Nephron (organoid): ENCODE measurements around the gene ZNF273.
"Not testable (repeated sequence)": the region's sequence is repeated elsewhere in the genome, so short reads cannot be mapped to it uniquely, and the experiment has no call there.

Source experiments
- H3K27ac Mint-ChIP-seq, 3 experiments: 2 replicates each; pipeline ENCODE4 v1.8.0; 2020; ENCODE audit warnings: mixed read lengths in 3 of 3, mild to moderate bottlenecking in 2 of 3, moderate library complexity in 1 of 3
- H3K27me3 Mint-ChIP-seq: 2 replicates; pipeline ENCODE4 v1.8.0; 2021; ENCODE audit warnings: low read depth, mild to moderate bottlenecking, moderate library complexity, mixed read lengths
- H3K36me3 Mint-ChIP-seq: 2 replicates; pipeline ENCODE4 v1.8.0; 2020; ENCODE audit warnings: low read depth, mixed read lengths
- H3K4me1 Mint-ChIP-seq: 2 replicates; pipeline ENCODE4 v1.8.0; 2020; ENCODE audit warnings: mixed read lengths
- H3K4me3 Mint-ChIP-seq, 3 experiments: 2 replicates each; pipeline ENCODE4 v1.8.0; 2020; ENCODE audit warnings: mild to moderate bottlenecking in 3 of 3, mixed read lengths in 3 of 3, moderate library complexity in 2 of 3
- H3K9me3 Mint-ChIP-seq: 2 replicates; pipeline ENCODE4 v1.8.0; 2020; ENCODE audit warnings: mixed read lengths
- CTCF ChIP-seq, 3 experiments: fragments of 200-600 bp; sonication (generic); IDR thresholded peaks; one replicate each; pipeline ENCODE4 v1.5.0; 2021; ENCODE audit warnings: antibody characterized with exemption in 3 of 3; ENCODE audit not compliant: unreplicated experiment in 3 of 3

Gene ZNF273

GRCh38 chr7:64905547-64905946 is 2.5 kb downstream of the ZNF273 start:
- Mint-ChIP-seq H3K27ac (no peak overlapping the region), H3K4me1 (peaks cover 19% of the 10 kb centered on the region), H3K9me3 (peaks cover 5% of the 10 kb centered on the region), H3K4me3 (peak overlapping the region; percentile 54 to 80 (median 71)), H3K36me3 (peaks cover 52% of the 10 kb centered on the region), H3K27me3 (no peaks in the 10 kb centered on the region)
- no peak for TF ChIP-seq CTCF (IDR thresholded peaks at IDR 0.05; ENCODE audit: unreplicated experiment in 3 of 3)

GRCh38 chr7:64907641-64908326 is 4.7 kb downstream of the ZNF273 start:
- H3K9me3 Mint-ChIP-seq = peaks cover 14% of the 10 kb centered on the region
- H3K36me3 Mint-ChIP-seq = peaks cover 64% of the 10 kb centered on the region
- H3K4me1 Mint-ChIP-seq = peaks cover 19% of the 10 kb centered on the region
- no peak for TF ChIP-seq CTCF (IDR thresholded peaks at IDR 0.05; ENCODE audit: unreplicated experiment in 3 of 3)
- no peaks in the 10 kb centered on the region for H3K27me3 Mint-ChIP-seq
- H3K4me3 Mint-ChIP-seq = no peak overlapping the region
- H3K27ac Mint-ChIP-seq = no peak overlapping the region

- H3K4me3 Mint-ChIP-seq = no peak overlapping the region
- no peak for TF ChIP-seq CTCF (IDR thresholded peaks at IDR 0.05; ENCODE audit: unreplicated experiment in 3 of 3)
- peaks cover 69% of the 10 kb centered on the region for H3K36me3 Mint-ChIP-seq
- H3K27me3 Mint-ChIP-seq = no peaks in the 10 kb centered on the region
- peaks cover 19% of the 10 kb centered on the region for H3K4me1 Mint-ChIP-seq
- H3K27ac Mint-ChIP-seq = no peak overlapping the region
- peaks cover 18% of the 10 kb centered on the region for H3K9me3 Mint-ChIP-seq
Observed at GRCh38 chr7:64908358-64908757, 5.3 kb downstream of the ZNF273 start.

- H3K27me3 Mint-ChIP-seq = no peaks in the 10 kb centered on the region
- H3K27ac Mint-ChIP-seq = no peak overlapping the region
- H3K9me3 Mint-ChIP-seq = peaks cover 45% of the 10 kb centered on the region
Observed at GRCh38 chr7:64914557-64914956, 11.5 kb downstream of the ZNF273 start.

GRCh38 chr7:64915301-64915700 is 12.2 kb downstream of the ZNF273 start:
- not testable (repeated sequence) for H3K4me3 Mint-ChIP-seq, H3K4me1 Mint-ChIP-seq, H3K27ac Mint-ChIP-seq, H3K27me3 Mint-ChIP-seq
- Mint-ChIP-seq H3K9me3 (peaks cover 46% of the 10 kb centered on the region), H3K36me3 (peaks cover 79% of the 10 kb centered on the region)

More at GRCh38 chr7:64914557-64914956, 11.5 kb downstream of the ZNF273 start:
- Mint-ChIP-seq H3K4me3 (no peak overlapping the region), H3K4me1 (no peaks in the 10 kb centered on the region), H3K36me3 (peaks cover 78% of the 10 kb centered on the region)
- no peak for TF ChIP-seq CTCF (IDR thresholded peaks at IDR 0.05; ENCODE audit: unreplicated experiment in 3 of 3)

DNA sequence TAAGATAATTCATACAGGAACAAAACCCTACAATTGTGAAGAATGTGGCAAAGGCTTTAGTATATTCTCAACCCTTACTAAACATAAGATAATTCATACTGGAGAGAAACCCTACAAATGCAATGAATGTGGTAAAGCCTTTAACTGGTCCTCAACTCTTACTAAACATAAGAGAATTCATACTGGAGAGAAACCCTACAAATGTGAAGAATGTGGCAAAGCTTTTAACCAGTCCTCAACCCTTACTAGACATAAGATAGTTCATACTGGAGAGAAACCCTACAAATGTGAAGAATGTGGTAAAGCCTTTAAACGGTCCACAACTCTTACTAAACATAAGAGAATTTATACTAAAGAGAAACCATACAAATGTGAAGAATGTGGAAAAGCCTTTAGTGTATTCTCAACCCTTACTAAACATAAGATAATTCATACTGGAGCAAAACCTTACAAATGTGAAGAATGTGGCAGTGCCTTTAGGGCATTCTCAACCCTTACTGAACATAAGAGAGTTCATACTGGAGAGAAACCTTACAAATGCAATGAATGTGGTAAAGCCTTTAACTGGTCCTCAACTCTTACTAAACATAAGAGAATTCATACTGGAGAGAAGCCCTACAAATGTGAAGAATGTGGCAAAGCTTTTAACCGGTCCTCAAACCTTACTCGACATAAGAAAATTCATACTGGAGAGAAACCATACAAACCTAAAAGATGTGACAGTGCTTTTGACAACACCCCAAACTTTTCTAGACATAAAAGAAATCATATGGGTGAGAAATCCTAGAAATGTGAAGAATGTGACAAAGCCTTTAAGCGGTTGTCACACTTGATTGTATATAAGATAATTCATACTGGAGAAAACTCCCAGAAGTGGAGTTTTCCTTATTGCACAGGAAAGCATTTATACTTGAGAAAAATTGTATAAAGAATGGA is 25.4 kb downstream of the ZNF273 start:
- Mint-ChIP-seq H3K9me3 (peaks cover 52% of the 10 kb centered on the region), H3K36me3 (peaks cover 77% of the 10 kb centered on the region)
- H3K27ac Mint-ChIP-seq, H3K4me1 Mint-ChIP-seq, H3K4me3 Mint-ChIP-seq, H3K27me3 Mint-ChIP-seq: not testable (repeated sequence)
